22Rv1 (cell line): Measurements from ENCODE around the gene EFNB2.

ENCODE experiments used
- ZFX ChIP-seq: fragments of 450-650 bp; IDR thresholded peaks from 2 replicates; pipeline ENCODE4 v1.6.1; 2017; ENCODE audit warnings: antibody characterized with exemption, borderline replicate concordance
- TF ChIP-seq, protein P1 (sequence below): fragments of 450-650 bp; IDR thresholded peaks from 2 replicates; pipeline ENCODE4 v1.5.1; 2017; ENCODE audit warnings: mild to moderate bottlenecking

DNA sequence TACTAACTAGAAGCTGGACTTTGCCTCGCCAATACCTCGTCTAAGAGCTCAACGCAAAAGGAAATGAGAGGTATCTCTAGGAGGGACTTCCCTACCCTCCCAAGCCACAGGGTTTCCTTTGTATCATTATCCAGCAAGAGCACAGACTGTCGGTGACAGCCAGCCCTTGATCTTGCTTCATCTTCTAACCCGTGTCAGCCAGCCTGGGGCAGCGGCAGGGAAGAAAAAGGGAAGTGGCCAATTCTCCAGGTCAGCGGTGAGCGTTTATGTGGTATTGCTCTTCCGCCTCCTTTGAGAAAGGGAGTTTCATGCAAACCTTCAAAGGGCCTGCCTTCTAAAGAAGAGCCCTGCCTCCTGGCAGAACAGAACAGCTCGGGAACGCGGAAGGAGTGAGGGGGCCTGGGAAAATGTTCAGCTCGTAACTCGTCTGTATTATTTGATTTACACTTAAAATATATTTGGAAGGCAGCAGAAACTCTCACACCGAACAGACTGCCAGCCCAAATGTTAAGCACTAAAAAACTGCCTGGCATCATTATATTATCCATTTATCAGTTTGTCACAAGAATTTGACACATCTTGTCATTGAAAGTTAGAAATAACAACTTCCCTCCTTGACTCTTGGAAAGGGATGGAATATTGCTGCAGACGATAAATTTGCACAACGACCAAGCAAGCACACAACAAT, 41.8 kb downstream of the EFNB2 start:
- TF ChIP-seq, protein P1, sequence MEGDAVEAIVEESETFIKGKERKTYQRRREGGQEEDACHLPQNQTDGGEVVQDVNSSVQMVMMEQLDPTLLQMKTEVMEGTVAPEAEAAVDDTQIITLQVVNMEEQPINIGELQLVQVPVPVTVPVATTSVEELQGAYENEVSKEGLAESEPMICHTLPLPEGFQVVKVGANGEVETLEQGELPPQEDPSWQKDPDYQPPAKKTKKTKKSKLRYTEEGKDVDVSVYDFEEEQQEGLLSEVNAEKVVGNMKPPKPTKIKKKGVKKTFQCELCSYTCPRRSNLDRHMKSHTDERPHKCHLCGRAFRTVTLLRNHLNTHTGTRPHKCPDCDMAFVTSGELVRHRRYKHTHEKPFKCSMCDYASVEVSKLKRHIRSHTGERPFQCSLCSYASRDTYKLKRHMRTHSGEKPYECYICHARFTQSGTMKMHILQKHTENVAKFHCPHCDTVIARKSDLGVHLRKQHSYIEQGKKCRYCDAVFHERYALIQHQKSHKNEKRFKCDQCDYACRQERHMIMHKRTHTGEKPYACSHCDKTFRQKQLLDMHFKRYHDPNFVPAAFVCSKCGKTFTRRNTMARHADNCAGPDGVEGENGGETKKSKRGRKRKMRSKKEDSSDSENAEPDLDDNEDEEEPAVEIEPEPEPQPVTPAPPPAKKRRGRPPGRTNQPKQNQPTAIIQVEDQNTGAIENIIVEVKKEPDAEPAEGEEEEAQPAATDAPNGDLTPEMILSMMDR = no peak
- no peak for TF ChIP-seq ZFX
